ENCODE data around the gene GLT1D1.
"Not testable (repeated sequence)": the region's sequence is repeated elsewhere in the genome, so short reads cannot be mapped to it uniquely, and the experiment has no call there.

GLT1D1 gene

GRCh38 chr12:128820253-128820652 is 33.0 kb upstream of the GLT1D1 start:
- in situ Hi-C loops (cut with HindIII; ENCODE audit: low sequenced_read_pairs), result no loop called here

- in situ Hi-C loops (cut with HindIII; ENCODE audit: low sequenced_read_pairs), result no loop called here
Measured at GRCh38 chr12:128820723-128821432, 32.4 kb upstream of the GLT1D1 start.

- in situ Hi-C loops (cut with HindIII; ENCODE audit: low sequenced_read_pairs), result no loop called here
Measured at GRCh38 chr12:128823216-128823915, 29.9 kb upstream of the GLT1D1 start.

GRCh38 chr12:128823916-128824839 is 29.1 kb upstream of the GLT1D1 start, which contains the start of gene SLC15A4:
SLC15A4 (minus strand) TSS chr12:128823958; CDS start chr12:128823943, 15 bp downstream.
- in situ Hi-C loops (cut with HindIII; ENCODE audit: low sequenced_read_pairs), result no loop called here

GRCh38 chr12:128825835-128826234 is 27.4 kb upstream of the GLT1D1 start:
- in situ Hi-C loops (cut with HindIII; ENCODE audit: low sequenced_read_pairs), result no loop called here

GRCh38 chr12:128827724-128828123 is 25.6 kb upstream of the GLT1D1 start:
- in situ Hi-C loops (cut with HindIII; ENCODE audit: low sequenced_read_pairs), result no loop called here

- in situ Hi-C loops (cut with HindIII; ENCODE audit: low sequenced_read_pairs), result no loop called here
Measured at GRCh38 chr12:128829861-128830504, 23.3 kb upstream of the GLT1D1 start.

GRCh38 chr12:128830505-128830893 is 22.8 kb upstream of the GLT1D1 start:
- in situ Hi-C loops (cut with HindIII; ENCODE audit: low sequenced_read_pairs), result no loop called here

GRCh38 chr12:128833418-128833817 is 19.9 kb upstream of the GLT1D1 start:
- in situ Hi-C loops (cut with HindIII; ENCODE audit: low sequenced_read_pairs), result no loop called here

GRCh38 chr12:128839885-128840284 is 13.4 kb upstream of the GLT1D1 start:
- in situ Hi-C loops (cut with HindIII; ENCODE audit: low sequenced_read_pairs), result not testable (repeated sequence)

- in situ Hi-C loops (cut with HindIII; ENCODE audit: low sequenced_read_pairs), result no loop called here
Measured at GRCh38 chr12:128840862-128841468, 12.3 kb upstream of the GLT1D1 start.

GRCh38 chr12:128842579-128842978 is 10.7 kb upstream of the GLT1D1 start:
- in situ Hi-C loops (cut with HindIII; ENCODE audit: low sequenced_read_pairs), result no loop called here

- in situ Hi-C loops (cut with HindIII; ENCODE audit: low sequenced_read_pairs), result no loop called here
Measured at GRCh38 chr12:128843538-128843937, 9.7 kb upstream of the GLT1D1 start.

GRCh38 chr12:128844031-128844635 is 9.1 kb upstream of the GLT1D1 start:
- in situ Hi-C loops (cut with HindIII; ENCODE audit: low sequenced_read_pairs), result no loop called here

- in situ Hi-C loops (cut with HindIII; ENCODE audit: low sequenced_read_pairs), result not testable (repeated sequence)
Measured at GRCh38 chr12:128846671-128847070, 6.6 kb upstream of the GLT1D1 start.

GRCh38 chr12:128848371-128848770 is 4.9 kb upstream of the GLT1D1 start:
- in situ Hi-C loops (cut with HindIII; ENCODE audit: low sequenced_read_pairs), result no loop called here

GRCh38 chr12:128849806-128850205 is 3.5 kb upstream of the GLT1D1 start:
- in situ Hi-C loops (cut with HindIII; ENCODE audit: low sequenced_read_pairs), result not testable (repeated sequence)

- in situ Hi-C loops (cut with HindIII; ENCODE audit: low sequenced_read_pairs), result no loop called here
Measured at GRCh38 chr12:128850400-128850799, 2.9 kb upstream of the GLT1D1 start.

- in situ Hi-C loops (cut with HindIII; ENCODE audit: low sequenced_read_pairs), result not testable (repeated sequence)
Measured at GRCh38 chr12:128851429-128851828, 1.8 kb upstream of the GLT1D1 start.
